ENCODE results near the gene PACS1.

Gene PACS1

DNA sequence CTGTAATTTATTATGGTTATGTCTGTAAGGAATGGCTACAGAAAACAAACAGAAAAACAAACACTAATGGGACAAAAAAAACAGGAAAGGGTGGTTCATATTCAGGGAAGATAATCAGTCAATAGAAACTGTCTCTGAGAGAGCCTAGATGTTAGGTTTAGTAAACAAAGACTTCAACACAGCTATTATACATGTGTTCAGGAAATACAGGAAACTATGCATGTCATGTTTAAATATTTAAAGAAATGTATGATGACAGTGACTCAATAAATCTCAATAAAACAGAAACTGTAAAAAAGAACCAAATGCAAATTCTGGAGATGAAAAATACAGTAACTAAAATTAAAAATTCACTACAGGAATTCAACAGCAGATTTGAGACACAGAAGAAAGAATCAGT, 76.0 kb downstream of the PACS1 start:
- no peak for DNase-seq

DNA sequence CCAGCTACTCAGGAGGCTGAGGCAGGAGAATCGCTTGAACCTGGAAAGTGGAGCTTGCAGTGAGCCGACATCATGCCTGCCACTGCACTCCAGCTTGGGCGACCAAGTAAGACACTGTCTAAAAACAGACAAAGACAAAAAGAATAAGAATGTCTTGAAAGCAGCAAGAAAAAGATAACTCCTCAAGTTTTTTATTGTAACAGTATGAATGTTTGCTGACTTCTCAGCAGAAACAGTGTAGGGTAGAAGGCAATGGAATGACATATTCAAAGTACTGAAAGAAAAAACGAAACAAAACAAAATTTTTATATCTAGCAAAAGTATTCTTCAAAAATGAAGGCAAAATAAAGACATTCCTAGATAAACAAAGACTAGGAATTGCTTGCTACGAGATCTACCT, 76.9 kb downstream of the PACS1 start:
- no peak for DNase-seq

DNA sequence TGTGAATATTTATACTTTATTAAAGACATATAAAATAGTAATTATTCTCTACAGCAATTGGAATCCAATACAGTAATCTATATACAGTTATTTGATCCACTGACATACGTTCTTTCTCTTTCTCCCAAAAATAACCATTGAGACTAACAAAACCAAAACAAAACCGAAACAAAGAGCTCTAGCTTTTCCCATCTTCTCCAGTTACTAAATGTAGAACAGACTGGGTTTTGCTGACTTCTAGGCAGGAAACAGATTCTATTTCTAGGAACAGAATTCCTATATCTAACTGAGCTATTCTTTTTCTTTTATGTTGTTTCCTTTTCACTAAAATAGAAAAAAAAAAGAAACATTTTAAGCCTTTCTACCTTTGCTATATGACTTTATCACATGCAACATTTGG, 80.1 kb downstream of the PACS1 start:
- no peak for DNase-seq

DNA sequence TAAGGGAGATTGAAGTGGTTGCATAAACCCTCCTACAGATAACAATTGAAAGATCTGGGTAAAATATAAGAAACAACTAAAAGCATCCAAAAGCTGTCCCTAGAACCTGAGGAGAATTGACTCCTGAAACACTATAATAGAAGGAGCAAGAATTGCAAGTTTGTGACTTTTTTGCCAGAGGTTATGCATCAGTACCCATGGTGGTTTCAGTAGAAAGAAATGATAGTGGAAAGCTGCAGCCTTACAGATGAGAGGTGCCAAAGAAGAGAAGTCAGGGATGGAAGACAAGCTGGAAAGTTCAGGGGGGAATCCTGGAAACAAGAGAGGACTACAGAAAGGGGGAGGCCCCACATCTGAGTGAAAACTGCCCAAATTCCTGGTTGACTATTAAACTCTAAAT, 80.7 kb downstream of the PACS1 start:
- no peak for DNase-seq

DNA sequence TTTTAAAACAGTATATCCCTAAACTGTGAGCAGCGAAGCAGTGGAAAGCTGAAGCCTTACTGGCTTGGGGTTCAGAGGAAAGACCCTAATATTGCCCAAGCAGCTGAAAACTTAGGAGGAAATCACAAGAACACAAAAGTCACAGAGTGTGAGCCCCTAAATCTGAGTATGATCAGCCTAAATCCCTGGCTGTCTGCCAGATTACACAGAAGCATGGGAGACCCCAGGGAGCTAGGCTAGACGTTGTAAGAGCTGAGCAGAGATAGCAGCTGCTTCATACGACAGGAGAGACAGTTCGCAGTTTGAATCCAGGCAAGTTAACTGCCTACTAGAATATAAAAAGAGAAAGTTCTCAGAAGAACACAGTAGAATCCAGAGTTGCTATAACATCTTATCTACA, 81.2 kb downstream of the PACS1 start:
- no peak for DNase-seq

DNA sequence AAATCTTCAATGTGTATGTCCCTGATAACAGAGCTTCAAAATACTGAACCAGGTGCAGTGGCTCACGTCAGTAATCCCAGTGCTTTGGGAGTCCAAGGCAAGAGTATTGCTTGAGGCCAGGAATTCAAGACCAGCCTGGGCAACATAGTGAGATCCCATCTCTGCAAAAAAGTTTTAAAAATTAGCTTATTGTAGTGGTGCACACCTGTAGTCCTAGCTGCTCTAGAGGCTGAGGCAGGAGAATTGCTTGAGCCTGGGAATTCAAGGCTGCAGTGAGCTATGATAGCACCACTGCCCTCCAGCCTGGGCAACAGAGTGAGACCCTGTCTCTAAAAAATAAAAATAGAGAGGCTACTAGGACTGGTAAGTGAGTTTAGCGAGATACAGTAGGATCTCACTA, 84.0 kb downstream of the PACS1 start:
- no peak for DNase-seq

DNA sequence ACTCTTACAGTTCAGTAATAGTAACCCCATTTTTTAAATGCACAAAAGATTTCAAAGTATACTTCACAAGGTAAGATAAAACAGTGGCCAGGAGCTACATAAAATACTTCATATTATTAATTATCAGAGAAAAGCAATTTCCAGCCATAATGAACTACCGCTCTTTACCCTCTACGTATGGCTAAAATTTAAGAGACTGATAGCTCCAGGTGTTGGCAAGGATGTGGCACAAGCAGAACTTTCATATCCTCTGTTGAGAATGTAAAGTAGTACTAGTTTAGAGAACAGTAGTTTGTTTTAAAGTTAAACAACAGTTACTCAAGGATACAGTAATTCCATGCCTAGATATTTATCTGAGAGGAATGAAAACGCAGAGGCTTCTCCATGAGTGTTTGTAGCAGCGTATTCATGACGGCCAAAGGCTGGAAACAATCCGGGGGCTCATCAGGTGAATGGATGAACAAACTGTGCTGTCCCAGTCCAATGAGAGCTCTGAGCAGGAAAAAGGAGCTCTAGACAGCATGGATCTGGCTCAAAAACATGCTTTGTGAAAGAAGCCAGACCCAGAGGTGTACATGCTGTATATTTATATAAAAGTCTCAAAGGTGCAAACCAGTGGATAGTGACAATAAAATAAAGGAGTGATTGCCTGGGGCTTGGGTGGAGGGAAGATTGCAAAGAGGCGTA, 85.5 kb downstream of the PACS1 start:
- no peak for DNase-seq

DNA sequence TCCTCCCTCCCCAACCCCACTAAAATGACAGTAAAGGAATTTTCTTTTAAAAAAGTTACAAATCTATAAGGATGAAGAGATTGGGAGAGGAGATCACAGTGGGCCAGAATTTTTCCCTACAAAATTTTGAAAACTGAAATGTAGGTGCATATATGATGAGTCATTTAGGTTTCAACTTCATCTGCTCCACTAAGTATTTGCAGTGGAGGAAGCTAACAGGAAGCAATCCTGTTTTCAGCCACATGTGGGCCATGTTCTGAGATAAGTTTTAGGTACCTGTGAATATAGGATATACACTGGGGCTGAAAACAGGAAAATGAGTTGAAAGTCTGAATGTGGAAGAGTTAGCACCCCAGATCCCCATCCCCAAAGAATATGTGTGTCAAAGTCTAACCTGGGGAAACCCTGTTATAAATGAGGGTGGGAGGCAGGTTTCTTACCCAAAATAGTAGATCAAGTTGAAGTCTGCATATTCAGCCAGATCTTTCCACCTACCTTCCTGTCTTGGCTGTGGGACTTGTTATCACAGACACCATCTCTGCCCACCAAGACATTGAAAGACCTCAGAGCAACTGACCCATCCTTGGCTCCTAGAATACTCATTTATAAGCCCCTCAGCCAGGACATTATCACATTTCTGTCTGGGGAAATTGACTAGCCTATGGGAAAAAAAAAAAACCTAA, 87.3 kb downstream of the PACS1 start:
- DNase-seq, result peak; percentile 8

DNA sequence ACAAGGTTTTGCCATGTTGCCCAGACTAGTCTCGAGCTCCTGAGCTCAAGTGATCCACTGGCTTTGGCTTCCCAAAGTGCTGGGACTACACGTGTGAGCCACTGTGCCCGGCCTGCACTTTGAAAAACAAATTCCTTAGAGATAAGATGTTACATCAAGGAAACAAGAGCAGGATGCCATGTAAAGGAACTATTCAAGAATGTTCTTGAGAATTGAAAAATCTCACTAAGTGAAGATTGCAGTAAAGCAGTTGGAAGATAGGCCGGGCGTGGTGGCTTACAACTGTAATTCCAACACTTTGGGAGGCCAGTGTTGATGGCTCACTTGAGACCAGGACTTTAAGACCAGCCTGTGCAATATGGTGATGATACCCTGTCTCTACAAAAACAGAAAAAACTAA, 88.1 kb downstream of the PACS1 start:
- DNase-seq, result no peak

DNA sequence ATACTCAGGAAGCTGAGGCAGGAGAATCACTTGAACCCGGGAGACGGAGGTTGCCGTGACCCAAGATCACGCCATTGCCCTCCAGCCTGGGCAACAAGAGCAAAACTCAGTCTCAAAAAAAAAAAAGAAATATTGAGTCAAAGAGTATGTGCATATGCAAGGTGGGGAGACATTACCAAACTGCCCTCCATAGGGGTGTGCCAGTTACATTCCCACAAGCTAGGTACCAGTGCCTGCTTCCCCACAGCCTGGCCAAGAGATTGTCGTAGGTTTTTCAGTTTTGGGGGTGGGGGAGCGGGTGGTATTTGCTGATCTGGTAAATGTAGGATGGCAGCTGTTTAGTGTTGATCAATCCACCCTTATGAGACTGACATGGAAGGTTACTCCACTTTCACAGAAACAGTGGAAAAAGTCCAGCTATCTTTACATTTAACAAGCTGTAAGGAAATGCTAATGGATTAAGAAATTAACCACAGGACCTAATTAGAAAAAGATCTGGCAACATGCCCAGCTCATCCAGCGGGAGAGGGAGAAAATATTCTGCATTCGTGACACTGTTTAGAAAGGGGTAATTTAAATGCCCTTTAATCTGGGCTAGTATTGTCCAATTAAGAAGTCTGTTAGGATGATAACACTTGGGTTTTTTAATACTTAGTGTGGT, 89.4 kb downstream of the PACS1 start:
- no peak for DNase-seq

DNA sequence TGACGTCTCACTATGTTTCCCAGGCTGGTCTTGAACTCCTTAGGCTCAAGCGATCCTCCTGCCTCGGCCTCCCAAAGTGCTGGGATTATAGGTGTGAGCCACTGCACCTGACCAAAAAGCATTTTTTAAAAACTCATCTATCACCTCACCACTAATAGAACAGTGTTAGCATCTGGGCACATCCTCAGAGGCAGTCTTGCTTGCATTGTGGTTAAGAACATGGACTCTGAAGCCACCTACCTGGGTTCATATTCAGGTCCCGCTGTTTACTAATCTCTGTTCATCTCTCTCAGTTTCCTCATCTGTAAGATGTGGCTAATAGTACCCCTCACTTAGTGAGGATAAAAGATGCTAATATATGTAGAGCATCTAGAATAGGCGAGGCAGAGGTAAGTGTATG, 90.6 kb downstream of the PACS1 start:
- no peak for DNase-seq

DNA sequence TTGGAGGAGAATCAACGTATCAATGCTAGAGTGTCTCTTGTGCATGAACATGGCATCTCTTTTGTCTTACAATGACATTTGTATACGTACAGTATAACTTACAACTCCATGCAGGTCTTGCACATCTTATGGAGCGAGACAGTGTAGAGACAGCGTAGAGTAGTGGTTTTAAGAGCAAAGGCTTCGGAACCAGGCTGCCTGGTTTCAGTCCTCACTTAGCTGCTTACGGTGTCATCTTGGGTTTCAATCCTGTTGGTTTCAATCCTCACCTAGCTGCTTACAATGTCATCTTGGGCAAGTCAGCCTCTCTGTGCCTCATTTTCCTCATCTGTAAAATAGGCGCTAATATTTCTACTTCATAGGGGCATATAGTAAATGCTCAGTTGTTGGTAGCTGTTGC, 98.2 kb downstream of the PACS1 start:
- DNase-seq, result no peak

DNA sequence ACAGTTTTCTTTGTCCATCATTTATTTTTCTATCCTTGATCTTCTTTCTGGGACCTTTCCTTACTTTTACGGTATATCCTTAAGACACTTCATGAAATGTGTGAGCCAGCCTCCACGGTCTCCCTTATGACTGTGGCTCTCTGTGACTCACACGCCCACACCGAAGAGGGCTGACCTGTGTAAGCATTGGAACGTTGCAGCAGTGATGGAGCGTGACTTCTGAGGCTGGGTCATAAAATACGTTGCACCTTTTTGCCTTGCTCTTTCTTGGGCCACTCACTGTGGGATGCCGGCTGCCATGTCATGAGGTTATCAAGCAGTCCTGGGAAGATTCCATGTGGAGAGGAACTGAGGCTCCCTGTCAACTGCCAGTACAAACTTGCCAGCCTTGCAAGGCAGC, 102.1 kb downstream of the PACS1 start:
- no peak for DNase-seq

DNA sequence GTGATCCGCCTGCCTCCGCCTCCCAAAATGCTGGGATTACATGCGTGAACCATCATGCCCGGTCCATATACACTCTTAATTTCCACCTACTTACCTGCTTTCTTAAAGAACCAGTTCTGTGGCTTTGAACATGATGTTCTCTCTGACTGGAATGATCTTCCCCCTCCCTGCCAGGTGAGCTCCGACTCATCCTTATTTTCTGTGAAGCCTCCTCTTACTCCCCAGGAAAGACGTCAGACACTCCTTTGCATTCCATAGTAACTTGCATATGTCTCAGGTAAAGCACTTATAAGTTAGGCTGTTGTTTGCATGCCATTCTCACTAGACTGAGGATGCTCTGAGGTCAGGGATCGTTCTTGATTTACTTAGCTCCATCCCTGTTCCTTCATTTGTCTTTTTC, 106.6 kb downstream of the PACS1 start:
- no peak for DNase-seq

DNA sequence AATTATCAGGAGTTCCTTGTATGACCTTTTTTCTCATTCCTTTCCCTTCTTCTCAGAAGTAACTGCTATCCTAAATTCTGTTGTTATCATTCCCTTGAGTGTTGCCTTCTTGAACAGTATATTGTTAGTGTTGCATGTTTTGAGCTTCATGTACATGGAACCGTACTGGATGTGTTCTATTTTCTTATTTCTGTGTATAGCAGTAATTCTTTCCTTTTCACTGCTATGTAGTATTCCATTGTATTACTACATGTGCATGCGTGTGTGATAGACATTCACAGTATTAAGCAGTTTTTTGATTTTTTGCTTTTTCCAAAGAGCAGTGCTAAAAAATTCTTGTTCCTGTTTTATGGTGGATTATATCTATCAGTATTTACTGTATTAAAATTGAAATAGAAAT, 108.1 kb downstream of the PACS1 start:
- DNase-seq, result no peak

DNA sequence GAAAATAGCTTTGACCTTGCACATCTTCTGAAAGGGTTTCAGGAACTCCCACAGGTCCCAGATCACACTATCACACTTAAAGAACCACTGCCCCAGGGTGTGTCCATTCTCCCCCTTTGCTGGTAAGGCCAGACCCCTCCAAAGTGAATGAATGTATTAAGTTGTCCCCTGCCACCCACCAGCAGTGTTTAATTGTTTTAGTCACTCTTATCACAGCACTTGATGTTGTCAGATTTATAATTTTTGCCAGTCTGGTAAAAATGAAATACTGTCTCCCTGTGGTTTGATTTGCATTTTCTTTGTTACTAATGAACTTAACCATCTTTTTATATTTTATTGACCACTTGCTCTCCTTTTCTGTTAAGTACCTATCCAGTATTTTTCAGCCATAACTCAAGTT, 108.8 kb downstream of the PACS1 start:
- DNase-seq, result no peak

DNA sequence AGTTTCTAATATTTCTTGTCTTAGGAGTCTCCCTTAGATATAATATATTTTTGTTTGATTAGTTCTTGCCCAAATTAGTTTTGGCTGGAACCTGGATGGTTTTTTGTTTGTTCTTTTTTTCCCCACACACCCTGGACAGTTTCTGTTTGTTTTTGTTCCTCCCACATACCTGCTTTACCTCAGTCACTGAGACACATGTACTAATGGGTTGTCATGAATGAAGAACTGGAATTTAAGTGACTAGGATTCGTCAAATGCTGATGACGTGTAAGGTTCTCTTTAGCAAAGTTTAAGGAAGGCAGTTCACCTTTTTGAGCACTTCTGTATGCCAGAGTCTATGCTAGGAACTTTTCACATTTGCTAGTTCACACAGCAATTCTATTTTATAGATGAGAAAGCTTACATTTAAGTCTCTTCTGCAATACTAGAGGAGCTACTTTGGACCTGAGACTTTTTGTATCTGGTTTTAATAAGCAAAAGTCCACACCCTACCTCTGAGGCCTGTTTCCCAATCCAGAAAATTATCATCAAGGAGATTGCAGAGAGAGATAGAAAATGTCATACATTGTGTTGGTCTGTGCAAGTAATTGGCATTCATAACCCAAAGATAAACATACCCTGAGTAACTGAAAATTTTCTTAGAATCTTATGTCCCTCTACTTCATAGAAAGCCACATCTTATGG, 111.7 kb downstream of the PACS1 start:
- no peak for DNase-seq

DNA sequence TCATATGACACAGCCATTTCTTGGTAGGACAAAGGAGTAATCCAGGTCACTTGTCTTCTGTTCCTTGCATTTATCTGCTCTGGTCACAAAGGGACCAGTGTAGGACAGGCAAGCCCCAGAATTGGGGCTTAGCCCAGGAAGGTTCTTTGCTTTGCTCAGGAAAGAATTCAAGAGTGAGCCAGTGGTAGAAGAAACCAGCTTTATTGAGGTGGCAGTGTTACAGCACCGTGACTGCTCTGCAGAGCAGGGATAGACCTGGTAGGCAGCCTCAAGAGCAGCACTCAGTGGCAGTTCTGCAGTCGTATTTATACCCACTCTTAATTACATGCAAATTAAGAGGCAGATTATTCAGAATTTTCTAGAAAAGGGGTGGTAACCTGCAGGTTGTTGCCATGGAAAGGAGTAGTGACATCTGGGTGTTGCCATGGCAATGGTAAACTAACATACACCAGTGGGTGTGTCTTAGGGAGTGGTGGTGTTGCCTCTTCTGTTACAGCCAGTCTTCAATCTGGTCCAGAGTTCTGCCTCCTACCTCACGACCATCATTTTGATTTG, 113.5 kb downstream of the PACS1 start:
- peak; percentile 4 for DNase-seq

DNA sequence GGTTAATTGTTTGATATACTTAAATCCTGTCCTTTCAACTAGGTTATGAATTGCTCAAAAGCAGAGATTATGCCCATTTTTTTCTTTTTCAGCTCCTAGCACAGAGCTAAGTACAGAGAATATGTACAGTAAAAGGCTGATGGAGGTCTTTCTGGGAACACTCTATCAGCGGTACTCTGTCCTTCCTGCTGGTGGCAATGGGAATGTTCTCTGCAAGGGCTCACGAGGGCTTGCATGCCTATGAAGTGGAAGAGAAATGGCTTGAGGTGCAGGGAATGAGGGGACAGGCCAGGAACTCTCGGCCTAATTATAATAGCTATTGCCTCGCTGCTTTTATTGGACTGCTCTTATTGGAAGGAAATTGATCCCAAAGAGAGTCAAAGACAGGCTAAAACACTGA, 114.7 kb downstream of the PACS1 start:
- no peak for DNase-seq

DNA sequence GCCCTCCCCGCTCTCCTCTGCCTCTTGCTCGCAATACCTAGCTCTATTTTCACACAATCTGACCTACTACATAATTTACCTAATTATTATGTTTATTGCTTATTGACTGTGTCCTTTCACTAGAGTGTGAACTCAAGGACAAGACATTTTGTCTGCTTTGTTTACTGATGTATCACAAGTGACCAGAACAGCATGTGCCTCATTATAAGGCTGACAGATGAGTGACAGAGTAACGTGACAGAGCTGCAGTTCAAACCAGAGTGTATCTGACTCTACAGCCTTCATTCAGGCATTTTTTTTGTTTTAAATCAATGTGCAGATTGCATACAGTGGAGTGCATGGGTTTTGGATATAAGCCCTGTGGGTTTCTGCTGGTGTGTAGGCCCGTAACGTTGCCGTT, 116.4 kb downstream of the PACS1 start:
- no peak for DNase-seq

DNA sequence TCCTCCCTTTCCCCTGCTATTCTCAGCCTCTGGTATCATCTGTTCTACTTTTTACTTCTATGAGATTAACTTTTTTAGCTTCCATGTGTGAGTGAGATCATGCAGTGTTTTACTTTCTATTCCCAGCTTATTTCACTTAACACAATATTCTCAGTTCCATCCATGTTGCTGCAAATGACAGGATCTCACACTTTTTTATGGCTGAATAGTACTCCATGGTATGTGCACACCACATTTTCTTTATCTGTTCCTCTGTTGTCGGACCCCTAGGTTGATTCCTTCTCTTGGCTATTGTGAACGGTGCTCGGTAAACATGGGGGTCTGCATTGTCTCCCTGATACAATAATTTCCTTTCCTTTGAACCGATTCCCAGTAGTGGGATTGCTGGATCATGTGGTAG, 117.4 kb downstream of the PACS1 start:
- no peak for DNase-seq

DNA sequence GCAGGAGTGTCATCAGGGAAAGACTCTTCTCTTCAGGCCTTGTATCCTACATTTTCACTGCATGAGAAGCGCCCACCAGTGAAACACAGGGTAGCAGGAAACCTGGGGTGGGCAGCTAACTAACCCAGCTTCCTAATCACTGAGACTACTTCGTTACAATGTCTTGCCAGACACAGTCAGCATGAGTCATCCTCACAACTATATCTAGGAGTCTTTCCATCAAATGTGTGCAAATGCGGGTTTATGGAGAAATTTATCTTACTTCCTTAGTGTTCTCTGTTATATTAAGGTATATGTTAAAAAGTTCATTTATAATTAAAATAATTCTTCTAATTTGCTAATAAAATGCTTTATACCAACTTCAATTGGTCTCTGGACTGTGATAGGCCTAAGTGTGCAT, 118.5 kb downstream of the PACS1 start:
- no peak for DNase-seq

DNA sequence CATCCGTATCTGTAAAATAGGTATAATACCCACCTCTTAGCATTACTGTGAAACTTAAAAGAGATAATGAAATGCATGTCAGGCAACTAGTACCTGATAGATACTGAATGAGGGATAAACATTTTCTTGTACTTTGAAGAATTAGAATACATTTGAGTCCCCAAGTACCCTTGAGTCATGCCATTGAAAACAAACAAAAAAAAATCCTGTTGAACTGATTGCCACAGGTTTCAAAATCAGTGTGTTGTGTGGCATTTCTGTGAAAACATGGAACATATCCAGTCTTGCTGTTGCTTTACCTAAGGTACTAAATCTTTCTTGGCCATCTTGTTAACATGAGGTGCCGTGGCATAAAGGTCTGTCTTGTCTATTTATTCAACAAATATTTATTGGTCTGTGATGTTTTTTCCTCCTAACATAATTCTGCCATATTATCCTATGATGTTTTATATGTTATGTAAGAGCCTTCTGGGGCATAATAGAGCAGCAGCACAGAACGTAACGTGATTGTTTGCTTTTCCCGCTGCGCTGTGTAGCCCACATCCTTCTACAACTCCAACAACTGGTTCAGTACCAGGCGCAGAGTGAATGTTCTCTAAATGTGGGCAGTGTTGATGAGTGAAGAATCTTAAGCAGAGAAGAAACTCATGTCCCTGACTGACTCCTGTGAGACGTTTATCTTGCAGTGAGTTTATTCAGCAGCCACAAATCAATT, 119.1 kb downstream of the PACS1 start:
- no peak for DNase-seq
